Left lung (tissue), 10 donors: ENCODE measurements around the gene CMTM1. TPM values are rescaled to one million over a fixed set of nuclear protein-coding genes. Genes with fewer than 3 reads are reported as not detected.
"Not testable (repeated sequence)": the region's sequence is repeated elsewhere in the genome, so short reads cannot be mapped to it uniquely, and the experiment has no call there.

Experiments used
- ATAC-seq: fragments of 200-7000 bp; cut with Tn5 transposase; one replicate; pipeline ENCODE4 v1.9.1; 2020; ENCODE audit warnings: moderate library complexity
- DNase-seq, 4 donors: peaks; one replicate each; pipeline ENCODE4 v3.0.0-alpha.2; 2013 to 2020
- H3K27ac ChIP-seq, 2 donors: fragments of 200-600 bp; sonication (generic) in 1 of 2; one replicate each; pipeline versions ENCODE4 v1.5.0 to v1.8.0; 2020 to 2021
- H3K27me3 ChIP-seq, 2 donors: fragments of 200-600 bp; sonication (generic) in 1 of 2; one replicate each; pipeline versions ENCODE4 v1.5.0 to v1.8.0; 2020 to 2021
- H3K36me3 ChIP-seq, 2 donors: fragments of 200-600 bp; sonication (generic) in 1 of 2; one replicate each; pipeline versions ENCODE4 v1.5.0 to v1.8.0; 2020 to 2021
- H3K4me1 ChIP-seq, 2 donors: fragments of 200-600 bp; one replicate each; pipeline ENCODE4 v1.8.0; 2021
- H3K4me3 ChIP-seq, 2 donors: fragments of 200-600 bp; sonication (generic) in 1 of 2; one replicate each; pipeline versions ENCODE4 v1.5.0 to v1.8.0; 2020 to 2021; ENCODE audit warnings: mild to moderate bottlenecking in 1 of 2
- H3K9me3 ChIP-seq, 2 donors: fragments of 200-600 bp; sonication (generic) in 1 of 2; one replicate each; pipeline versions ENCODE4 v1.5.0 to v1.8.0; 2020 to 2021
- intact Hi-C, 2 donors: fragments of 100-400 bp; cut with DNase I; formaldehyde crosslinking; loops; one replicate each; pipeline versions ENCODE4 v1.11.2 to v1.14.2; 2022
- polyA plus RNA-seq, 6 donors: library from polyadenylated mRNA; unstranded; fragments of 120-200 nt; gene quantifications; one replicate each; pipeline ENCODE4 v1.2.1, GENCODE V29; 2013; ENCODE audit not compliant: insufficient read length in 6 of 6
- total RNA-seq, 2 donors: library from RNA; stranded (reverse); fragmentation: NEBNext Ultra II Directional; extraction: Animal tissue kit (Norgen Biotek cat#: 25700); gene quantifications; one replicate each; pipeline ENCODE4 v1.2.1, GENCODE V29; 2021
- TF ChIP-seq, protein P1 (sequence below), 2 donors: fragments of 200-600 bp; sonication (generic) in 1 of 2; IDR thresholded peaks; one replicate each; pipeline versions ENCODE4 v1.5.0 to v1.8.0; 2021; ENCODE audit warnings: antibody characterized with exemption in 2 of 2
- donor health status: DM: no; HTN: yes; CAD: no.
- donor health status: DM: no; HTN: no; CAD: no.

CMTM1 gene
- total and polyA plus RNA-seq, 8 donors: 5.7 to 10.1 (median 9.5) TPM

DNA sequence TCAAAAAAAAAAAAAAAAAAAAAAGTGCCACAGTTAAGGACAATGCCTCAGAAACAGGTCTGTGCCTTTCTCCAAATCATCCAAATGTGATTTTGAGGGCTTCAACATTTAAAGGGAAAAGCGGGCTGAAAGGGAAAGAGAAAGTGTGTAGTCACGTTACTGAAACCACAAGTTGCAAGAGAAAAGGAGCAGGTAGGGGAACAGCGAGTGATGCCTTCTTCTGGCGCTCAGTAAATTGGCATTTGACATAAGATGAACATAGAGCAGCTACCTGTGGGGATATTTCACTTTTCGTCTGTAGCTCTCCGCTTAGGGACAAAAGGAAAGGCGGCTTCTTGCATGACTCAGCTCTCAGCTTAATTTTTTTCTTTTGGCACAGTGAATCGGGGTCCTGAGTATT is 24.1 kb downstream of the CMTM1 start:
- DNase-seq: no peak
- no peak for ATAC-seq
- no peaks in the 10 kb centered on the region for H3K27me3 ChIP-seq
- no peak overlapping the region for H3K4me3 ChIP-seq
- no peaks in the 10 kb centered on the region for H3K36me3 ChIP-seq
- H3K27ac ChIP-seq: no peak overlapping the region
- H3K9me3 ChIP-seq: no peaks in the 10 kb centered on the region
- H3K4me1 ChIP-seq: peaks cover 0 to 44% of the 10 kb centered on the region in 2 donors
- TF ChIP-seq, protein P1, sequence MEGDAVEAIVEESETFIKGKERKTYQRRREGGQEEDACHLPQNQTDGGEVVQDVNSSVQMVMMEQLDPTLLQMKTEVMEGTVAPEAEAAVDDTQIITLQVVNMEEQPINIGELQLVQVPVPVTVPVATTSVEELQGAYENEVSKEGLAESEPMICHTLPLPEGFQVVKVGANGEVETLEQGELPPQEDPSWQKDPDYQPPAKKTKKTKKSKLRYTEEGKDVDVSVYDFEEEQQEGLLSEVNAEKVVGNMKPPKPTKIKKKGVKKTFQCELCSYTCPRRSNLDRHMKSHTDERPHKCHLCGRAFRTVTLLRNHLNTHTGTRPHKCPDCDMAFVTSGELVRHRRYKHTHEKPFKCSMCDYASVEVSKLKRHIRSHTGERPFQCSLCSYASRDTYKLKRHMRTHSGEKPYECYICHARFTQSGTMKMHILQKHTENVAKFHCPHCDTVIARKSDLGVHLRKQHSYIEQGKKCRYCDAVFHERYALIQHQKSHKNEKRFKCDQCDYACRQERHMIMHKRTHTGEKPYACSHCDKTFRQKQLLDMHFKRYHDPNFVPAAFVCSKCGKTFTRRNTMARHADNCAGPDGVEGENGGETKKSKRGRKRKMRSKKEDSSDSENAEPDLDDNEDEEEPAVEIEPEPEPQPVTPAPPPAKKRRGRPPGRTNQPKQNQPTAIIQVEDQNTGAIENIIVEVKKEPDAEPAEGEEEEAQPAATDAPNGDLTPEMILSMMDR (IDR thresholded peaks at IDR 0.05): no peak
- intact Hi-C loops: no loop called here

GRCh38 chr16:66591018-66591417 is 24.8 kb downstream of the CMTM1 start:
- intact Hi-C loops: no loop called here
- no peak for ATAC-seq
- Histone ChIP-seq H3K4me3 (no peak overlapping the region), H3K27ac (no peak overlapping the region), H3K4me1 (peaks cover 0 to 37% of the 10 kb centered on the region in 2 donors), H3K9me3 (no peaks in the 10 kb centered on the region), H3K36me3 (no peaks in the 10 kb centered on the region), H3K27me3 (no peaks in the 10 kb centered on the region)
- TF ChIP-seq, protein P1 (IDR thresholded peaks at IDR 0.05): no peak
- no peak for DNase-seq

DNA sequence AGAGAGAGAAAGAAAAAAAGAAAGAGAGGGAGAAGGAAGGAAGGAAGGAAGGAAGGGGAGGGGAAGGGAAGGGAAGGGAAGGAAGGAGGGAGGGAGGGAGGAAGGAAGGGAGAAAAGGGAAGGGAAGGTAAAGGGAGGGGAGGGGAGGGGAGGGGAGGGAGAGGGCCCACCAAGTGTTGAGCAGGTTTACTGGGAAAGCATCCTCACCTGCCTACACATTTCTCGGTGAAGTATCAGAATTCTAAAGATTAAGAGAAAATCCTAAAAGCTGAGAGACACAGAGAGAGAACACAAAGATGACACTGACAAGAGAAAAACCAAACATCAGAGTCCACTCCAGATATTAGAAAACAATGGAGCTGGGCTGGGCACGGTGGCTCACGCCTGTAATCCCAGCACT is 26.0 kb downstream of the CMTM1 start:
- no peak for ATAC-seq
- Histone ChIP-seq H3K36me3 (no peaks in the 10 kb centered on the region), H3K4me3 (no peak overlapping the region), H3K9me3 (no peaks in the 10 kb centered on the region), H3K27ac (no peak overlapping the region), H3K4me1 (peaks cover 0 to 25% of the 10 kb centered on the region in 2 donors), H3K27me3 (no peaks in the 10 kb centered on the region)
- TF ChIP-seq, protein P1 (IDR thresholded peaks at IDR 0.05): no peak
- intact Hi-C loops: no loop called here
- no peak for DNase-seq

DNA sequence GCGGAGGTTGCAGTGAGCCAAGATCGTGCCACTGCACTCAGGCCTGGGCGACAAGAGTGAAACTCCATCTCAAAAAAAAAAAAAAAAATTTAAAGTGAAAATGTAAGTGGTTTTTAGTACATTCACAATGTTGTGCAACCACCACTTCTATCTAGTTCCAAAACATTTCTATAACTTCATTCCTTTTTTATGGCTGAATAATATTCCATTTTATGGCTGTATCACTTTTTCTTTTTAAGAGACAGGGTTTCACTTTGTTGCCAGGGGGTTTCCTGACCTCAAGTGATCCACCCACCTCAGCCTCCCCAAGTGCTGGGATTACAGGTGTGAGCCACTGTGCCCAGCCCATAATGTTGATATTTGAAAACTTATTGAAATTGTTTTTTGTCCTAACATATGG is 26.6 kb downstream of the CMTM1 start:
- no peaks in the 10 kb centered on the region for H3K36me3 ChIP-seq
- peaks cover 0 to 19% of the 10 kb centered on the region in 2 donors for H3K4me1 ChIP-seq
- ATAC-seq (no peak), DNase-seq (no peak)
- no peaks in the 10 kb centered on the region for H3K27me3 ChIP-seq
- H3K9me3 ChIP-seq: no peaks in the 10 kb centered on the region
- intact Hi-C loops: no loop called here
- TF ChIP-seq, protein P1 (IDR thresholded peaks at IDR 0.05): no peak
- H3K27ac ChIP-seq: no peak overlapping the region
- no peak overlapping the region for H3K4me3 ChIP-seq

GRCh38 chr16:66594739-66595138 is 28.5 kb downstream of the CMTM1 start:
- no peak for DNase-seq
- Histone ChIP-seq H3K27ac (no peak overlapping the region), H3K9me3 (no peaks in the 10 kb centered on the region), H3K36me3 (no peaks in the 10 kb centered on the region), H3K27me3 (no peaks in the 10 kb centered on the region), H3K4me3 (no peak overlapping the region), H3K4me1 (peaks cover 0 to 4% of the 10 kb centered on the region in 2 donors)
- intact Hi-C loops: no loop called here
- TF ChIP-seq, protein P1 (IDR thresholded peaks at IDR 0.05): no peak
- peak; percentile 18 for ATAC-seq

DNA sequence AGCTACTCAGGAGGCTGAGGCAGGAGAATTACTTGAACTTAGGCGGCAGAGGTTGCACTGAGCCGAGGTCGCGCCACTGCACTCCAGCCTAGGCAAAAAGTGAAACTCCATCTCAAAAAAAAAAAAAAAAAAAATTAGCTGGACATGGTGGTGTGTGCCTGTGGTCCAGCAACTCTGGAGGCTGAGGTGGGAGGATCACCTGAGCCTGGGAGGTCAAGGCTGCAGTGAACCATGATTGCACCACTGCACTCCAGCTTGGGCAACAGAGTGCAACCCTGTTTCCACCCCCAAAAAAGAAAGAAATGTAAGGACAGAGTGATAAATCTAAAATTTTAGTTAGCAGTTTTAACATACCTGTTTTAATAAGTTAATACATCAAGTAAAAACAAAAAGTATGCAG is 30.3 kb downstream of the CMTM1 start:
- intact Hi-C loops, H3K27ac ChIP-seq, H3K27me3 ChIP-seq, DNase-seq, H3K36me3 ChIP-seq, H3K4me1 ChIP-seq, ATAC-seq, H3K4me3 ChIP-seq, H3K9me3 ChIP-seq: not testable (repeated sequence)
